T follicular helper cell (primary cell): ENCODE results near the gene JMJD8.
"Not testable (repeated sequence)": the region's sequence is repeated elsewhere in the genome, so short reads cannot be mapped to it uniquely, and the experiment has no call there.

Source experiments
- DNase-seq: peaks from one replicate; pipeline ENCODE4 v3.0.0-alpha.2; 2020; ENCODE audit warnings: low read depth

Gene JMJD8

DNA sequence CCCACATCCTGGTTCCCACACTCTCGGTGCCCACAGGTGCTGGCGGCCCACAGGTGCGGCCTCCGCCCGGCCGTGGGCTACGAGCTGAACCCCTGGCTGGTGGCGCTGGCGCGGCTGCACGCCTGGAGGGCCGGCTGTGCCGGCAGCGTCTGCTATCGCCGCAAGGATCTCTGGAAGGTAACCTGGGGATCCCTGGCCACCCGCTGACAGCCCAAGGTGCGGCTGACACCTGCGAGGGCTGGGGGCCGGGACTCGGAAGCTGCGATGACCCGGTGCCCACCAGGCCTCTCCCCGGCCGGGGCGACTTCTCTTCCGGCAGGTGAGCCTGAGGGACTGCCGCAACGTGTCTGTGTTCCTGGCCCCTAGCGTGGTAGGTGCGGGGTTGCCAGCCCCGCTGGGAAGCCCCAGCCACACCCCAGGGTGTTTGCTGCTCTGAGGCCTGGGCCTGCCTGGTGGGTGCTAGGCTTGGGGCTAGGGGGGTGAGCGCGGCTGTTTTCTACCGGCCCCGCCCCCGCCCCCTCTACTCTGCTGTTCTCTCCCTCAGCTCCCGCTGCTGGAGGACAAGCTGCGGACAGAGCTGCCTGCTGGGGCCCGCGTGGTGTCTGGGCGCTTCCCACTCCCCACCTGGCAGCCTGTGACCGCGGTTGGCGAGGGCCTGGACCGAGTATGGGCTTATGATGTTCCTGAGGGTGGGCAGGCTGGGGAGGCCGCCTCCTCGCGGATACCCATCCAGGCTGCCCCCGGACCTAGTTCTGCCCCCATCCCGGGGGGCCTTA is 37.8 kb upstream of the JMJD8 start:
- no peak for DNase-seq

DNA sequence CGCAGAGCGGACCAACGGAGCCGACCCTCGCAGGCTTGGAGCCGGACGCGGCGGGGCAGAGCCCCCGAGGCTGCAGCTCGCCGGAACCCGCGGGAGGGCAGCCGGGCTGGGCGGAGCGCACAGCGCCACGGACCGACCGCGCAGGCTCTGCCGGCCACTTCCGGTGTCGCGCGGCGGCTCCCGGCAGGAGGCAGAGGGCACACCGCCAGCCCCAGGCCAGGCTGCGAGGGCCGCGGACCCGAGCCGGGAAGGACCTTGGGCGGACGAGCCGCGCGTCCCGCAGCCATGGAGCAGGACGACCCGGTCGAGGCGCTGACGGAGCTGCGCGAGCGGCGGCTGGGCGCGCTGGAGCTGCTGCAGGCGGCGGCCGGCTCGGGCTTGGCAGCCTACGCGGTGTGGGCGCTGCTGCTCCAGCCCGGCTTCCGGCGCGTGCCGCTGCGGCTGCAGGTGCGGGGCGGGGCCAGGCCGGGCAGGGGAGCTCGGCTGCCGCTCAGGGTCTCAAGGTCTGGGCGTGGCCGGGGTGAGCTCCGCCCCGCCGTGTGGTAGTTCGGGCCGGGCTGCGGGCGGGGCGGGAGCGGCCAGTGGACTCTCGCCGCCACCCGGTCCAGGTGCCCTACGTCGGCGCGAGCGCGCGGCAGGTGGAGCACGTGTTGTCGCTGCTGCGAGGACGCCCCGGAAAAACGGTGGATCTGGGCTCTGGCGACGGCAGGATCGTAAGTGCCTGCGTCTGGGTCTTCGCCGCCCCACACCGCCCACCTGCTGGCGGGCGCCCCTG is 37.0 kb upstream of the JMJD8 start, which contains the start of gene ANTKMT:
ANTKMT (plus strand) TSS at position 157 of the 775 bp plus-strand sequence; CDS start at position 286, 129 bp downstream.
- peak; percentile 51 for DNase-seq

DNA sequence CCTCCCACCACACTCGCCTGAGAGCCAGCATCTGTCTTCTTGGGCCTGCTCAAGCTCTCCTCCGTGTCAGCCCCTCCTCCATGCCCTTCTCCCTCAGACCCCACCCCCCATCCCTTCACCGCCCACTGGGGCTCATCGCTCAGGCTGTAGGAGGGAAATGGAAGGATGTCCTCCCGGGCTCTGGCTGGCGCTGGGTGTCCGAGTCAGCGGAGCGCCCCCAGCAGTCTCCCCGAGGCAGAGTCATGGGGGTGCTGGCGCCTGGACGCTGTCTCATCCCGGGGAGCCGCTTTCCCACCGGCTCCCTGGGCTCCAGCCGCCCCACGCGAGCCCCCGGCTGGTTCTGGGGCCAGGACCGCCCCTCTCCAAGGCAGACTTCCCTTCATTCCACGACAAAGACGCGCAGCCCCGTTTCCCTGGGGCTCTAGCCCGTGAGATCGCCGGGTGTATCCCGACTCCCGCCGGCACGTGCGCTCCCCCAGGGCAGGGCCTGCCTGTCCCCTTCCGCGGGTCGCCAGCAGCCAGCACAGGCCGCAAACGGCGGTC is 36.4 kb upstream of the JMJD8 start:
- no peak for DNase-seq

DNA sequence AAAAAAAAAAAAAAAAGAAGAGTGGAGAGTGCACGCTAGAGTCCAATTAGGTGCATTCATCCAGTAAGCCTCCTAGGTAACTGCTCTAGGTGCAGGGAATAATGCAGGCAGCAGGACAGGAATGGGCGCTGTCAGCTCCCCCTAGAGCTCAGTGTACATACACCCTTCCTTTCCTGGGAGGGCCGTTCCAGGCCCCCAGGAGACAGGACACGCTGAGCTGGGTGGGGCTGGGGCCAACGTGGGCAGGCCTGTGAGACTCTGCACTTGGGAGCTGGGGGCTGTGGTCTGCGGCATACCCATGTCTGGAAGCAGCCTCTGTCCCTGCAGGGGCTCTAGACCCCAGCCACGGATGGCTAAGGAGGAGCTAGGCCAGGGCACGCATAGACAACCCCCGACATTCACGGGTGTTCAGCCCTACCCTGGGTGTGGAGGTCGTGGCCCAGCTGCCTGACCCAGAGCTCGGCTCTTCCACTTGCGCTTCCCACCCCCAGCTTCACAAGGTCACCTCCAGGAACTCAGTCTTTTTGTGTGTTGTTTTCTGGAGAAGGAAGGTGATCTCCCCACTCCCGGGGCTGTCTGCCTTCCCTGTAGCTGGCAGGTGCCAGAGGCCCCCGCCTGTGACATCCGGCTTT is 35.8 kb upstream of the JMJD8 start:
- no peak for DNase-seq

DNA sequence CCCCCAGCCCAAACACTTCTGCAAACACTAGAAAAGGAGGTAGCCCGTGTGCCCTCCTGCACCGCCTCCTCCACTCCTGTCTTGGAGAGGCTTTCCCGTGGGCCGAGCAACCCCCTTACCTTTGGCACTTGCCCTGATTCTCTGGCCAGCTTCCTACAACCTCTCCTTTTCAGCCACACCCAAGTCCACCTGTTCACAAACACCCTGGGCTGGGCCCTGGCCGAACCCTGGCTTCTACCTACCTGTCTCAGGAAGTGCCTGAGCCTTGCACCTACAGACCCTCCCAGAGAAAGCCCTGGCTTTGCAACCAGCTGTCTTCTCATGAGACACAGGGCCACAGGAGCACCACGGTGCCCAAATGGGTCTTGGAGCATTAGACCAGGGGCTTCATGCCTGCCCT is 34.8 kb upstream of the JMJD8 start:
- DNase-seq: no peak

DNA sequence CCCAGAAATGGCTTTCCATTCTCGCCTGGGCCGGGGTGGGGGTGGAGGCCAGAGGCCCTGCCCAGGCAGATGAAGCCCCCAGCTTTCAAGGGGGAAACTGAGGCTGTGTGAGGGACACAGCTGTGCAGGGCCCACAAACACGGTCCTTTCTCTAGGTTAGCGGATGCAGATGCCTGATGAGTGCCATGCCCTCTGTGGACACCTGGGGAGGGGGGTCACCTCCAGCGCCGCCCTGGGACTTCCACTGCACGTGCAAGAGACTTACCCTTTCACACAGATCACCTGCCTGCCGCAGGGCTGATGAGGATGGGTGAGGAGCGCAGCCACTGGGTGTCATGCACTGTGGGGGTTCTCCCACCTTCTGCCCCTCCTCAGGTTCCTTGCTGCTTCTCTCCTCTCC is 34.3 kb upstream of the JMJD8 start:
- DNase-seq: no peak

DNA sequence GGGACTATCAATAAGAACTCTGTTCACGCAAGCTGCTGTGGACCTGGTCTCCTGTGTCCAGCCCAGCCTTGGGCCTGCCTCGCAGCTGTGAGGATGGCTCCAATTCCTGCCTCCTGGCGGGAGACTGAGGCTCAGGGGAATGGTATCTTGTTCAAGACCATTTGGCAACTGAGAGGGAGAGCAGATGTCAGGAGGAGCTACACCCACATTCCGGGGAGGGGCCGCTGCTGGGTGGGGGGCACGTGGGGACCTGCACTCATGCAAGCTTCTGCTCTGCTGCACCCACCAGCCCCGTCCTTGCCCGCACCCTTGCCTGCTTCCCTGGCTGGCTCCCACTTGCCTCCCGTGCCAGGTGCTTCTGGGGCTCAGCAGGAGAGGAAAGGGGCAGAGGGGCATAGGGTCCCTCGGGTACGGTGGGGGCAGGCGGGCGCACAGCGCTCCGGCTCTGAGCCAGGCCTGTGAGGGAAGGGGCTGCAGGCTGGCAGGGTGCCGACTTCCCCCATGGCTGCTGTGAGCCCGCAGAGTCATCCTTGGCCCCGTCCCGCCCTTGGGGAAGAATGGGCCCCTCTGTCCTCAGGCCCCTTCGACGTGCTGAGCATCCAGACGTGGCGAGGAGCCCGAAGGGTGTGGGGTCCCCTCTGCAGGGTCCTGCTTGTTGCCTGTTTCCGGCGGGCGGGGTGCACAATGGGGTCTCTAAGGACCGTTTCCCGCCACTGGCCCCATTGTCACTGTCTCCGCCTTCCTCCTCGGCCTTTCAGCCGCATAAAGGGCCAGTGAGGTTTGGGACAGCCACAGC is 33.5 kb upstream of the JMJD8 start:
- no peak for DNase-seq

DNA sequence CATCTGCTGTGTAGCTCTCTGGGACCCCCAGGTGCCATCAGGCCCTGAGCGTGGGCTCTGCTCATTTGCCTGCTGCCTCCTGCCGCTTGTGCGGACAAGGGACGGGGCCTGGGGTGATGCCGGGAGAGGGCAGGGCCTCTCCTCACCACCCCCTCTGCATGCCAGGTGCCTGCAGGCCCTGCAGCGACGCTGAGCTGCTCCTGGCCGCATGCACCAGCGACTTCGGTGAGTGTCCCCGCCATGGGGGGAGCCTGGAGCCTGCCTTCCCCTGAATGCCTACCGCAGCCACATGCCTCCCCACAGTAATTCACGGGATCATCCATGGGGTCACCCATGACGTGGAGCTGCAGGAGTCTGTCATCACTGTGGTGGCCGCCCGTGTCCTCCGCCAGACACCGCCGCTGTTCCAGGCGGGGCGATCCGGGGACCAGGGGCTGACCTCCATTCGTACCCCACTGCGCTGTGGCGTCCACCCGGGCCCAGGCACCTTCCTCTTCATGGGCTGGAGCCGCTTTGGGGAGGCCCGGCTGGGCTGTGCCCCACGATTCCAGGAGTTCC is 32.7 kb upstream of the JMJD8 start:
- no peak for DNase-seq

DNA sequence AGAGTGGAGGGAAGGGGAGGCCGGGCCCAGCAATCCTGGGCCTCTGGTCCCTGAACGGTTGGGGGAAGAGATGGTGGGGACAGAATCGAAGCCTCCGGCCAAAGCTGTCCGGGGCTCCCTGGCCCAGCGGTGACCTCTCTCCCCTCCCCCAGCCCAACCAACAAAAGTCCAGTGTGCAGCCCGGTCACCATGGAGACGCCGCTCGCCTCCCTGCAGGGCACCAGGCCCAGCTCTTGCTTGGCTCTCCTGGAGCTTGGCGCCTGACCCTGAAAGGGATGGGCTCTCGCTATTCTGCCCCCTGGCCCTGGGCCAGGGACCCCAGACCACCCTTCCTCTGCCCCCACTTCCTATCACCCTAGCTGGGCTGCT is 32.0 kb upstream of the JMJD8 start:
- DNase-seq: no peak

DNA sequence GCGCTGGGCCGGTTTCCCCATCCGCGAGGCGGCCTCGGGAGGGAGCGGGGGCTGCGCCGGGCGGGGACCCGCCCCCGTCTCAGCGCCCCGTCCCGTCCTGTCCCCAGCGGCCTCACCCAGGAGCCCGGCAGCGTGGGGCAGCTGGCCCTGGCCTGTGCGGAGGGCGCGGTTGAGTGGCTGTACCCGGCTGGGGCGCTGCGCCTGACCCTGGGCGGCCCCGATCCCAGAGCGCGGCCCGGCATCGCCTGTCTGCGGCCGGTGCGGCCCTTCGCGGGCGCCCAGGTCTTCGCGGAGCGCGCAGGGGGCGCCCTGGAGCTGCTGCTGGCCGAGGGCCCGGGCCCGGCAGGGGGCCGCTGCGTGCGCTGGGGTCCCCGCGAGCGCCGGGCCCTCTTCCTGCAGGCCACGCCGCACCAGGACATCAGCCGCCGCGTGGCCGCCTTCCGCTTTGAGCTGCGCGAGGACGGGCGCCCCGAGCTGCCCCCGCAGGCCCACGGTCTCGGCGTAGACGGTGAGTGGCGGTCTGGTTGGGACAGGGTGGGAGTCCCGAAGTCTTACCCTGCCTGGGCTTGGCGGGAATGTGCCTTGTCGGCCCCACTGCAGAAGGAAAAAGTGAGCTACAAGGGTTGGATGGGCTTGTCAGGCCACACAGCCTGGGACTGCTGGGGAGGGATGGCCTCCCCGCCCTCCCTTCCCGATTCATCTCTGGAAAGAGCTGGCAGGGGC is 31.5 kb upstream of the JMJD8 start:
- no peak for DNase-seq

DNA sequence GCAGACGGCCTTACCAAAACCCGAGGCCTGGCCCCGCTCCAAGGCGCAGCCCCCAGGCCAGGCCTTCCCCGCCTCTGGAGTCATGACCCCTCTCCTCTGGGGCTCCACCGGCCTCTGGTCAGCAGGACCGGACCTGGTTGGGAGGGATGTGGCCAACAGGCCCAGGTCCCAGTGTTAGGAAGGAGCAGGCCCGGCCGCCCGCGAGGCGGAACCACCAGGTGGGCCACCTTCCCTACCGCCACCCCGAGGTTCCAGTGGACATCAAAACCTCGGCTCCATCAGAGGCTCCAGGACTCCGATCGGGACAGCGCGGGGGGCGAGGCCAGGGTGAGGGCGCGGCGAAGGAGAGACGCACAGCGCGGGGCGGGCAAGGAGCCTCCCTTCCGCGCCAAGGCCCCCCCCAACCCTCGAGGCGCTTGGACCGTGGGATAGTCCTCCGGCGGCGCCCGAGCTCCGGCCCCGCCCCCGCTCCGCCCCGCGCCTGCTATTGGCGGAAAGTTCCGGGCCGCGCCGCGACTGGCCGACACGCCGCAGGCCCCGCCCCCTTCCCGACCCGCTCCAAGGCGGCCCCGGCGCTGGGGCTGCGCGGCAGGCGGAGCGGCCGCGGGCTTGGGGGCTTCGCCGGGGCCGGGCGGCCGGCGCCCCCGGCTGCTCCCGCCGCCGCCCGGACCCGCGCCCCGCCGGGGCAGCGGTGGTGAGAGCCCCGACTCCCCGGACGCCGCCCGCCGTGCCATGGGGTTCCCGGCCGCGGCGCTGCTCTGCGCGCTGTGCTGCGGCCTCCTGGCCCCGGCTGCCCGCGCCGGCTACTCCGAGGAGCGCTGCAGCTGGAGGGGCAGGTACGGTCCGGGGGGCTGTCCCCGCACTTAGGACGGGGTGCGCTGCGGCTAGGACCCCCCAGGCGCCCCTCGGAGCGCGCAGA is 30.7 kb upstream of the JMJD8 start, which contains the start of gene METRN:
METRN (plus strand) TSS at position 561 of the 919 bp plus-strand sequence; CDS start at position 733, 172 bp downstream.
- DNase-seq: peak; percentile 82

DNA sequence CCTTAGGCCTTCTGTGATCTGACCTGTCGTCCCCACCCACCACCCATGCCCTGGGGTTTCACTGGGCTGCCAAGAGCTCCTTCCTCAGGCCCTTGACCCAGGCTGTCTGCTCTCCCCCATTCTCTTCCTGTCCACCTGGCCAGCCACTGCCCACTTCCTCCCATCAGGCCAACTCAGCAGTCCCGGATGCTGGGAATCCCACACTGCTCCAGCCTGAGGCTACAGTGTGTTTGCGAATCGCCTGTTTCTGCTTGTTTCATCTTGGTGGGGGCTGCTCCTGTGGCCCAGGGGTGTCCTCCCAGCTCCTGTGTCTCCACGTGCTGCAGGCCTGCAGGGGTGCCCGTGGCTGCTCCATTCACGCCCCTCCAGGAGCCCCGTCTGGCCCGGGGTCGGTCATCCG is 29.9 kb upstream of the JMJD8 start:
- no peak for DNase-seq

DNA sequence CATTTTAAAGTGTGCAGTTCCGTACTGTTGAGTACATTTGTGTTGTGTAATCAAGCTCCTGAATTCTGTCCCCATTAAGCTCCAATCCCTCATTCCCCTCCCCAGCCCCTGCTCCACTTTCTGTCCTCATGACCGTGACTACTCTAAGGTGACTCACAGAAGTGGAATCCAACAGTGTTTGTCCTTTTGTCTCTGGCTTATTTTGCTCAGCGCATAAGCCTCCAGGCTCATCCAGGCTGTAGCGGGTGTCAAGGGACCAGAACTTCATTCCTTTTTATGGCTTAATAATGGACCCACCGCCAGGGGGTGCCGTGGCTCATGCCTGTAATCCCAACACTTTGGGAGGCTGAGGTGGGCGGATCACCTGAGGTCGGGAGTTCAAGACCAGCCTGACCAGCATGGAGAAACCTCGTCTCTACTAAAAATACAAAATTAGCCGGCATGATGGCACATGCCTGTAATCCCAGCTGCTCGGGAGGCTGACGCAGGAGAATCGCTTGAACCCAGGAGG is 28.7 kb upstream of the JMJD8 start:
- DNase-seq: not testable (repeated sequence)

DNA sequence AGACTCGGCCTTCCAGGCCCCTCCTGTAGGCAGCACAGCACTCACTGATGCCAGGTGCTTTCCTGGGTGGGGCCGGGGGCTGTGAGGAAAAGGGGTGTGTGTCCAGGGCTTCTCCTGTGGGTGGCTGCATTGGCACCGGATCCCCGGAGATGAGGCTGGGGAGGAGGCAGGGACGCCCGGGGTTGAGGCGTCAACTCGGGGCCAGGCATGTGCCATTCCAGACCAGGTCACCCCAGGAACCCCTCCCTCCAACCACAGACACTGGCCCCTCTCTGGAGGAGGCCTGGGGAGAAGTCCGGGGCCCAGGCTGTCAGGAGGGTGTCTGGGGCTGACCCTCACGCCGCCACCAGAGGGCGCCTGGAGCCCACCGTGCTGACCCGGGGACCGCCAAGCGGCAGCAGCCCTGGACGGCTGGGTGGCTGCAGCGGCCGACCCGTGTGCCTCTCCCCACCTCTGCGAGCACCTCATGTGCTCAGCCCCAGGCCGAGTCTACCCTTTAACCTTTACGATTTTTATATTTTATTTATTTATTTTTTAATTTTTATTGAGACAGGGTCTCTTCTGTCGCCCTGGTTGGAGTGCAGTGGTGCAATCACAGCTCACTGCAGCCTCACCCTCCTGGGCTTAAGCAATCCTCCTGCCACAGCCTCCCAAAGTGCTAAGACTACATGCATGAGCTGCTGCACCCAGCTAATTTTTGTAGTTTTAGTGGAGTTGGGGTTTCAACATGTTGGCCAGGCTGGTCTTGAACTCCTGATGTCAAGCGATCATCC is 27.6 kb upstream of the JMJD8 start:
- peak; percentile 67 for DNase-seq

DNA sequence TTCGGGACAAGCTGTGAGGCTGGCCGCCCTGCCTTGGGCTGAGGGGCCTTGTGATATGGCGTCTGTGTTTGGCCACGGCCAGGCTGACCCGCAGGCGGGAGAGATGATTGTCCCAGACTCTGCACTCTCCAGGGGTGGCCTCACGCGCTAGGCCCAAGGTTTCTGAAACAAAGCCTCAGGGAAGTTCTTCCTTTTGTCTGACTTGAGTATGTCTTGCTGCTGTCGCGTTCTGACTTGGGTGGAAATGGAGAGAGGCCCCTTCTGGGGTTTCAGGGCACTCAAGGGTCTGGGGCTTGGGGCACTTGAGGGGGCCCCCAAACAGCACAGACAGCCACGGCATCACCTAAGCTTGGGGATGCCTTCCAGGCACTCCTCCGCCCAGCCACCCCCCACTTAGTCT is 26.9 kb upstream of the JMJD8 start:
- DNase-seq: no peak

DNA sequence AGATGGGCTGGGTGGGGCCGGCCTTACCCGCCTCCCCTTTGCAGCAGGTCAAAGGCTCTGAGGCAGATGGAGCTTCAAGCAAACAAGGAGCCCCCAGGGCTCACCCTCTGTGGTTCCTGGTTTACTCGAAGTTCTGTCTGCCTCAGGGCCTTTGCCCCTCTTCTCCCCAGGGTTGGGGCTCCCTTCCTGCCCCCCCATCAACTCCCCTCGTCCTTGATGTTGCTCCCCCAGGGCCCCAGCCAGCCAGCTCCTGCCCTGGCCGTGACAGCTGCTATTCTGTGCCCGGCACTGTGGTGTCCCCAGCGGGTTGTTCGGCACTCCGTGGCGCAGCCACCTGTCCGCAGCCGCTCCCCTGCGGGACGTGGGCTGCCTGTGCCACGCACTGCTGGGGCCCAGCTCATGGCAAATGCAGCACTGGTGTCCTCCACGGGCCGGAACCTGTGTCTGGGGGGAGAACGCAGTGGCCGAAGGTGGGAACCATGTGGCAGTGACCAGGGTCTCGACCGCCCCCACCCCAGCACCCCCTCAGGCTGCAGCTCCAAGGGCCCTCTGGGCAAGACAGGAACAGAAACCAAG is 26.5 kb upstream of the JMJD8 start:
- no peak for DNase-seq

DNA sequence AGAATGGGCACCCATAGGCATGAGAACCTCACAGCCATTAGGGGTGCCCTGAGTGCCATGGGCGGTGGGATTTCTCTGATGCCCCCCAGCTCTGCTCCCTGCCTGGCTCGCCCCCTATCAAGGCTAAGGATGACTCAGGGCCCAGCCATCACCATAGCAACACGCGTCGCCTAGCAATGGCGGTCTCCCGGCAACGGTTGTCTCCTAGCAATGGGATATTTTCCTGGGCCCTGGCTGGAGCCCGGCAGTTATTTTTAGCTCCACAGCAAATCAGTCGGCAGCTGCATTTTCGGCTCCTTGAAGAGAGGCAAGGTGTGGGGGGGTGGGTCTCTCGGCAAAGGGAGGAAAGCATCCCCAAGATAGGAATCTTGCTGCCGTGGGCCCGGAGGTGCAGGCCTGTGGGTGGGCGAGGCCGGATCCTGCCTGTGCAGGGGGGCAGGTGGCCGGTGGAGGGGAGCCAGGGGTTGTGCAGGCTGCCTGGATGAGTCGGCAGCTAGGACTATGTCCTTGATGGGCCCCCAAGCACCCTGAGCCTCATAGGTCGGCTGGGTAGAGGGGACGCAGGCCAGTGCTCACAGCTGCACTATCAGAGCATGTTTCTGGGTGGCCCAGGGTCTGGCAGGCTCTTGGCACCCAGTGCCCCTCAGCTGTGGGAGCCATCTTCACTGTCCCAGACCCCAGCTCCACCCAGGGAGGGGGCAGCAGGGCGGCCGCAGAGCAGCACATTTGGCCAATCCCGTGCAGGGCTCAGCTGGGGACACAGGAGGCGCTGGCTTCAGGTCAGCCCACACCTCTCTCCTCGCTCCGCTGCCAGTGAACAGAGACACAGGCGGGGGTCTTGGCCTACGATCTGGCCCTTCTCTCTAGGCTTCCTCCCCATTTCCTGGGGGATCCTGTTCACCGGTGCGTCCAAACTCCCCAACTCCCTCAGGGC is 25.7 kb upstream of the JMJD8 start:
- DNase-seq: no peak
